ENCODE measurements around the gene FPR1. TPM values are rescaled to one million over a fixed set of nuclear protein-coding genes. Genes with fewer than 3 reads are reported as not detected.

FPR1 gene
- total and polyA plus RNA-seq, 2 of the 8 experiments (the other 6 are each of a cell fraction or from before 2014, with no cell fraction given): 0.11 TPM; not detected in 1

DNA sequence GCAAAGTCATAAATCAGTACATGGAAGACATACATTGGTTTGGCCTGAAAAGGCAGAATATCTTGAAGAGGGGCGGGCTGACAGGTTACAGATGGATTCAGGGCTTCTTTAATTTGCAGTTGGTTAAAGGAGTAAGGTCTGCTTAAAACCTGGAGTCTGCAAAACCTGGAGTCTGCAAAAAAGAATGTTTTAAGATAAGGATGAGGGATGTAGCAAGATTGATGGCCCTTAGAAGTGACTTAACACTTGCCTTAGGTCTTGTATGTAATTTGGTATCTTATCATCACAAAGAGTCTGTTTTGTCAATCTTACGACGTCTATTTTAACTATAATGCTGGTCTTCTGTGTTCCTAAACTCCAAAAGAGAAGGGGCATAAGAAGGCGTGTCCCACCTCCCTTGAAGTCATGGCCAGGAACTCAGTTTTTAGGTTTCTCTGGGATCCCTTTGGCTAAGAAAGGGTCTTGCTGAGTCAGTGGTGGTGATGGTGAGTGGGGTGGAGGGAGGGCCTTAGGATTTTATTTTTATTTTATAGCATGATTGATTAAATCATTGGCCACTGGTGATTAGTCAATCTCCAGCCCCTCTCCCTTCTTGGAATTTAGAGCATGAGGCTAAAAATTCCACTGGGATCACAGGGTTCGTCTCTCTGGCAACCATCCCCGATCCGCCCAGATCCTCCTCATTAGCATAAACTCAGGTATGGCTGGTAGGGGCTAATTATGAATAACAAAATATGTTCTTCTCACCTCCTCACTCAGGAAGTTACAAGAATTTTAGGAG lies 17.7 kb downstream of the FPR1 start (continued):
- TF ChIP-seq, protein P1, sequence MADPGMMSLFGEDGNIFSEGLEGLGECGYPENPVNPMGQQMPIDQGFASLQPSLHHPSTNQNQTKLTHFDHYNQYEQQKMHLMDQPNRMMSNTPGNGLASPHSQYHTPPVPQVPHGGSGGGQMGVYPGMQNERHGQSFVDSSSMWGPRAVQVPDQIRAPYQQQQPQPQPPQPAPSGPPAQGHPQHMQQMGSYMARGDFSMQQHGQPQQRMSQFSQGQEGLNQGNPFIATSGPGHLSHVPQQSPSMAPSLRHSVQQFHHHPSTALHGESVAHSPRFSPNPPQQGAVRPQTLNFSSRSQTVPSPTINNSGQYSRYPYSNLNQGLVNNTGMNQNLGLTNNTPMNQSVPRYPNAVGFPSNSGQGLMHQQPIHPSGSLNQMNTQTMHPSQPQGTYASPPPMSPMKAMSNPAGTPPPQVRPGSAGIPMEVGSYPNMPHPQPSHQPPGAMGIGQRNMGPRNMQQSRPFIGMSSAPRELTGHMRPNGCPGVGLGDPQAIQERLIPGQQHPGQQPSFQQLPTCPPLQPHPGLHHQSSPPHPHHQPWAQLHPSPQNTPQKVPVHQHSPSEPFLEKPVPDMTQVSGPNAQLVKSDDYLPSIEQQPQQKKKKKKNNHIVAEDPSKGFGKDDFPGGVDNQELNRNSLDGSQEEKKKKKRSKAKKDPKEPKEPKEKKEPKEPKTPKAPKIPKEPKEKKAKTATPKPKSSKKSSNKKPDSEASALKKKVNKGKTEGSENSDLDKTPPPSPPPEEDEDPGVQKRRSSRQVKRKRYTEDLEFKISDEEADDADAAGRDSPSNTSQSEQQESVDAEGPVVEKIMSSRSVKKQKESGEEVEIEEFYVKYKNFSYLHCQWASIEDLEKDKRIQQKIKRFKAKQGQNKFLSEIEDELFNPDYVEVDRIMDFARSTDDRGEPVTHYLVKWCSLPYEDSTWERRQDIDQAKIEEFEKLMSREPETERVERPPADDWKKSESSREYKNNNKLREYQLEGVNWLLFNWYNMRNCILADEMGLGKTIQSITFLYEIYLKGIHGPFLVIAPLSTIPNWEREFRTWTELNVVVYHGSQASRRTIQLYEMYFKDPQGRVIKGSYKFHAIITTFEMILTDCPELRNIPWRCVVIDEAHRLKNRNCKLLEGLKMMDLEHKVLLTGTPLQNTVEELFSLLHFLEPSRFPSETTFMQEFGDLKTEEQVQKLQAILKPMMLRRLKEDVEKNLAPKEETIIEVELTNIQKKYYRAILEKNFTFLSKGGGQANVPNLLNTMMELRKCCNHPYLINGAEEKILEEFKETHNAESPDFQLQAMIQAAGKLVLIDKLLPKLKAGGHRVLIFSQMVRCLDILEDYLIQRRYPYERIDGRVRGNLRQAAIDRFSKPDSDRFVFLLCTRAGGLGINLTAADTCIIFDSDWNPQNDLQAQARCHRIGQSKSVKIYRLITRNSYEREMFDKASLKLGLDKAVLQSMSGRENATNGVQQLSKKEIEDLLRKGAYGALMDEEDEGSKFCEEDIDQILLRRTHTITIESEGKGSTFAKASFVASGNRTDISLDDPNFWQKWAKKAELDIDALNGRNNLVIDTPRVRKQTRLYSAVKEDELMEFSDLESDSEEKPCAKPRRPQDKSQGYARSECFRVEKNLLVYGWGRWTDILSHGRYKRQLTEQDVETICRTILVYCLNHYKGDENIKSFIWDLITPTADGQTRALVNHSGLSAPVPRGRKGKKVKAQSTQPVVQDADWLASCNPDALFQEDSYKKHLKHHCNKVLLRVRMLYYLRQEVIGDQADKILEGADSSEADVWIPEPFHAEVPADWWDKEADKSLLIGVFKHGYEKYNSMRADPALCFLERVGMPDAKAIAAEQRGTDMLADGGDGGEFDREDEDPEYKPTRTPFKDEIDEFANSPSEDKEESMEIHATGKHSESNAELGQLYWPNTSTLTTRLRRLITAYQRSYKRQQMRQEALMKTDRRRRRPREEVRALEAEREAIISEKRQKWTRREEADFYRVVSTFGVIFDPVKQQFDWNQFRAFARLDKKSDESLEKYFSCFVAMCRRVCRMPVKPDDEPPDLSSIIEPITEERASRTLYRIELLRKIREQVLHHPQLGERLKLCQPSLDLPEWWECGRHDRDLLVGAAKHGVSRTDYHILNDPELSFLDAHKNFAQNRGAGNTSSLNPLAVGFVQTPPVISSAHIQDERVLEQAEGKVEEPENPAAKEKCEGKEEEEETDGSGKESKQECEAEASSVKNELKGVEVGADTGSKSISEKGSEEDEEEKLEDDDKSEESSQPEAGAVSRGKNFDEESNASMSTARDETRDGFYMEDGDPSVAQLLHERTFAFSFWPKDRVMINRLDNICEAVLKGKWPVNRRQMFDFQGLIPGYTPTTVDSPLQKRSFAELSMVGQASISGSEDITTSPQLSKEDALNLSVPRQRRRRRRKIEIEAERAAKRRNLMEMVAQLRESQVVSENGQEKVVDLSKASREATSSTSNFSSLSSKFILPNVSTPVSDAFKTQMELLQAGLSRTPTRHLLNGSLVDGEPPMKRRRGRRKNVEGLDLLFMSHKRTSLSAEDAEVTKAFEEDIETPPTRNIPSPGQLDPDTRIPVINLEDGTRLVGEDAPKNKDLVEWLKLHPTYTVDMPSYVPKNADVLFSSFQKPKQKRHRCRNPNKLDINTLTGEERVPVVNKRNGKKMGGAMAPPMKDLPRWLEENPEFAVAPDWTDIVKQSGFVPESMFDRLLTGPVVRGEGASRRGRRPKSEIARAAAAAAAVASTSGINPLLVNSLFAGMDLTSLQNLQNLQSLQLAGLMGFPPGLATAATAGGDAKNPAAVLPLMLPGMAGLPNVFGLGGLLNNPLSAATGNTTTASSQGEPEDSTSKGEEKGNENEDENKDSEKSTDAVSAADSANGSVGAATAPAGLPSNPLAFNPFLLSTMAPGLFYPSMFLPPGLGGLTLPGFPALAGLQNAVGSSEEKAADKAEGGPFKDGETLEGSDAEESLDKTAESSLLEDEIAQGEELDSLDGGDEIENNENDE (IDR thresholded peaks at IDR 0.05; ENCODE audit: insufficient replicate concordance, low read length): no peak
